Naive B cell (primary cell): Measurements from ENCODE around the gene RNF44. TPM values are rescaled to one million over a fixed set of nuclear protein-coding genes. Genes with fewer than 3 reads are reported as not detected.
A peak's percentile ranks its signal among the peaks of the same experiment; 100 is the strongest.
"Not testable (repeated sequence)": the region's sequence is repeated elsewhere in the genome, so short reads cannot be mapped to it uniquely, and the experiment has no call there.

Source experiments
- ATAC-seq, 2 donors: fragments of 150-1000 bp; cut with Tn5 transposase; 2 replicates each; pipeline ENCODE4 v1.10.0; 2021; ENCODE audit warnings: low read depth in 2 of 2, mild to moderate bottlenecking in 2 of 2, moderate library complexity in 2 of 2
- DNase-seq: peaks from one replicate; pipeline ENCODE4 v3.0.0; 2022
- H3K27ac Mint-ChIP-seq, 6 donors: one replicate each; pipeline ENCODE4 v1.8.0; 2020 to 2022; ENCODE audit warnings: mild to moderate bottlenecking in 6 of 6, mixed read lengths in 6 of 6, moderate library complexity in 5 of 6, inconsistent platforms in 2 of 6
- H3K27me3 Mint-ChIP-seq, 3 donors: one replicate each; pipeline ENCODE4 v1.8.0; 2021 to 2022; ENCODE audit warnings: mixed read lengths in 3 of 3, mild to moderate bottlenecking in 1 of 3
- H3K36me3 Mint-ChIP-seq, 2 donors: one replicate each; pipeline ENCODE4 v1.8.0; 2020 to 2022; ENCODE audit warnings: mixed read lengths in 2 of 2, inconsistent platforms in 1 of 2, mild to moderate bottlenecking in 1 of 2
- H3K4me1 Mint-ChIP-seq, 3 donors: one replicate each; pipeline ENCODE4 v1.8.0; 2020 to 2022; ENCODE audit warnings: mixed read lengths in 3 of 3, inconsistent platforms in 1 of 3, mild to moderate bottlenecking in 1 of 3, moderate library complexity in 1 of 3
- H3K4me3 Mint-ChIP-seq, 8 donors: one replicate each; pipeline ENCODE4 v1.8.0; 2020 to 2022; ENCODE audit warnings: mild to moderate bottlenecking in 8 of 8, mixed read lengths in 8 of 8, moderate library complexity in 8 of 8, inconsistent platforms in 2 of 8
- H3K9me3 Mint-ChIP-seq, 7 donors: one replicate each; pipeline ENCODE4 v1.8.0; 2020 to 2022; ENCODE audit warnings: mixed read lengths in 7 of 7, mild to moderate bottlenecking in 5 of 7, inconsistent platforms in 2 of 7, moderate library complexity in 1 of 7
- polyA plus RNA-seq, 6 donors: library from polyadenylated mRNA; unstranded; fragments of 300-500 nt; fragmentation: Illumina TruSeq; gene quantifications; one replicate each; pipeline ENCODE4 v1.2.3, GENCODE V29; 2021; ENCODE audit warnings: low read depth in 6 of 6

The RNF44 gene
- polyA plus RNA-seq, 6 donors from 2014 or later = 0.38 to 6.1 (median 2.9) TPM

GRCh38 chr5:176491101-176491502 is 46.1 kb downstream of the RNF44 start:
- no peak for DNase-seq

GRCh38 chr5:176490301-176490700 is 46.9 kb downstream of the RNF44 start:
- Mint-ChIP-seq H3K4me3 (no peak overlapping the region), H3K36me3 (peaks cover 19 to 33% of the 10 kb centered on the region in 2 donors), H3K9me3 (no peaks in the 10 kb centered on the region), H3K27me3 (no peaks in the 10 kb centered on the region), H3K27ac (peak overlapping the region in 1 of 6 donors; percentile 5), H3K4me1 (peaks cover 7 to 14% (median 12%) of the 10 kb centered on the region in 3 donors)
- ATAC-seq = no peak
- DNase-seq = no peak

More at GRCh38 chr5:176491101-176491502, 46.1 kb downstream of the RNF44 start:
- no peak for ATAC-seq
- no peaks in the 10 kb centered on the region for H3K27me3 Mint-ChIP-seq
- no peaks in the 10 kb centered on the region for H3K9me3 Mint-ChIP-seq
- H3K36me3 Mint-ChIP-seq = peaks cover 23 to 33% of the 10 kb centered on the region in 2 donors
- H3K27ac Mint-ChIP-seq = no peak overlapping the region
- peaks cover 7 to 14% (median 10%) of the 10 kb centered on the region in 3 donors for H3K4me1 Mint-ChIP-seq
- no peak overlapping the region for H3K4me3 Mint-ChIP-seq

DNA sequence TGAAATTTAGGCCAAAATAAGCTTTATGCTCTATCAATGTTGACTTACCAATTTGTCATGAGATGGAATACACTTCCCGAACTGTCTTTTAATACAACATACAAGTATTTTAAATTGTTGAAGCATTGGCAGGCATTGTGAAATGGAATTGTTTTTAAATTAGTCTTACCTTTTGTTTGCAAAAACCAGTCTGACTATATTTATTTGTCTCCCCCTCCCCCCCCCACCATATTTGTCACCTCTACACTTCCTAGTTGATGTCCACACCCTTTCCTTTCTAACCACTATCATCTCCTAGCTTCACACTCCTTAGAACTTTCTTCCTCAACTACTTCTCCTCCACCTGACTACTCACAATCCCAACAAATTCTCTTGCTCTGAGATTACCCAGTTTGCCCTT is 48.1 kb downstream of the RNF44 start:
- no peaks in the 10 kb centered on the region for H3K9me3 Mint-ChIP-seq
- peak overlapping the region in 2 of 6 donors; percentile 91 to 93 for H3K27ac Mint-ChIP-seq
- peaks cover 19 to 33% of the 10 kb centered on the region in 2 donors for H3K36me3 Mint-ChIP-seq
- ATAC-seq (no peak), DNase-seq (no peak)
- no peak overlapping the region for H3K4me3 Mint-ChIP-seq
- H3K4me1 Mint-ChIP-seq = peaks cover 7 to 14% (median 13%) of the 10 kb centered on the region in 3 donors
- H3K27me3 Mint-ChIP-seq = no peaks in the 10 kb centered on the region

- H3K9me3 Mint-ChIP-seq, DNase-seq, ATAC-seq, H3K27me3 Mint-ChIP-seq, H3K4me3 Mint-ChIP-seq: not testable (repeated sequence)
- Mint-ChIP-seq H3K36me3 (peaks cover 12 to 14% of the 10 kb centered on the region in 2 donors), H3K27ac (peak overlapping the region in 1 of 6 donors; percentile 37), H3K4me1 (peaks cover 7 to 13% (median 9%) of the 10 kb centered on the region in 3 donors)
Measured at GRCh38 chr5:176487160-176487559, 50.0 kb downstream of the RNF44 start.

DNA sequence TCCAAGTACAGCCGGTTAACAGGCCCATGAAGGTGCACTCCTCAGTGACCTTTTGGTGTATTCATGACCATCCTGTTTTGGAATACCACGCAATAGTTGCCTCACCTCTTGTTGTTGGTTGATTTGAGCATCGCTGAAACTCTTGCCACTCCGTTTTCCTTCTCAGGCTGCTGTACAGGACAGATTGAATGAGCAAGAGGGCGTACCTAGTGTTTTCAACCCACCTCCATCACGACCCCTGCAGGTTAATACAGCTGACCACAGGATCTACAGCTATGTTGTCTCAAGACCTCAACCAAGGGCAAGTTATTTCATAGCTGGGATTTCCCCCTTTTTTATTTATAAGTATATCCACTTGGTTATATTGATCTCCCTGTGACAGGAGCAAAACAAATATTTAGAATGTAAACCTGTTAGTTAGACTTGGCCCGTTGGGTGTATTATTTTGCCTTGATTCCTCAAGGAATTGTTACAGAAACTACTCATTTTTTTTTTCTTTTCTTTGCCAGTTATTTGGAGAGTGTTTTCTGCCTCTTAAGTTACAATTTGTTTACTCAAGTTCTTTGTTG is 50.9 kb downstream of the RNF44 start:
- H3K36me3 Mint-ChIP-seq = peaks cover 9 to 12% of the 10 kb centered on the region in 2 donors
- H3K27ac Mint-ChIP-seq = peak overlapping the region in 1 of 6 donors; percentile 16
- H3K27me3 Mint-ChIP-seq = no peaks in the 10 kb centered on the region
- peaks cover 7 to 15% (median 9%) of the 10 kb centered on the region in 3 donors for H3K4me1 Mint-ChIP-seq
- H3K9me3 Mint-ChIP-seq = no peaks in the 10 kb centered on the region
- ATAC-seq (no peak), DNase-seq (no peak)
- no peak overlapping the region for H3K4me3 Mint-ChIP-seq

GRCh38 chr5:176485176-176485575 is 52.0 kb downstream of the RNF44 start:
- Mint-ChIP-seq H3K27me3 (no peaks in the 10 kb centered on the region), H3K4me3 (no peak overlapping the region), H3K9me3 (no peaks in the 10 kb centered on the region), H3K4me1 (peaks cover 7 to 15% (median 9%) of the 10 kb centered on the region in 3 donors), H3K27ac (peak overlapping the region in 2 of 6 donors; percentile 7 to 45), H3K36me3 (peaks cover 9% of the 10 kb centered on the region in 2 donors)
- DNase-seq (no peak), ATAC-seq (no peak)

DNA sequence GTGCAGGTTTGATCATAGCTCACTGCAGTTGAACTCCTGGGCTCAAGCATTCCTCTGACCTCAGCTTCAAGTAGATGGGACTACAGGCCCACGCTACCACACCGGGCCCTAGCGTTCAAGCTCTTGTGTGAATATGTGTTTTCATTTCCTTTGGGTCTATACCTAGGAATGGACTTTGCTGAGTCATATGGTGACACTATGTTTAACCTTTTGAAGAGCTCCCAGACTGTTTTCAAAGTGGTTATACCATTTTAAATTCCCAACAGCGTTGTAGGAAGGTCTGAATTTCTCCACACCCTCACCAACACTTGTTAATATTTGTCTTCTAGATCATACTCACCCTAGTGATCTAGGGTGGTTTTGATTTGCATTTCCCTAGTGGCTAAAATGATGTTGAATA is 55.5 kb downstream of the RNF44 start:
- Mint-ChIP-seq H3K9me3 (no peaks in the 10 kb centered on the region), H3K4me1 (peaks cover 0 to 8% (median 2%) of the 10 kb centered on the region in 3 donors), H3K36me3 (peaks cover 0 to 4% of the 10 kb centered on the region in 2 donors), H3K27me3 (no peaks in the 10 kb centered on the region), H3K27ac (no peak overlapping the region), H3K4me3 (no peak overlapping the region)
- no peak for ATAC-seq
- DNase-seq = no peak

Other genes starting within 250 kb of the RNF44 start
- gene KIAA1191, start 175.6 kb downstream of the RNF44 start, polyA plus RNA-seq = 10 to 100 TPM; 46.8 to 56.4 (median 53.5) TPM
- gene ARL10, start 171.9 kb downstream of the RNF44 start, polyA plus RNA-seq = 1 to 10 TPM; 1.8 to 4.1 (median 2.5) TPM
- gene NOP16, start 148.8 kb downstream of the RNF44 start, polyA plus RNA-seq = 10 to 100 TPM; 15.9 to 39.6 (median 26.5) TPM
- gene HIGD2A, start 148.7 kb downstream of the RNF44 start, polyA plus RNA-seq = 100 to 1,000 TPM; 137 to 220 (median 172) TPM
- gene CLTB, start 120.9 kb downstream of the RNF44 start, polyA plus RNA-seq = 10 to 100 TPM; 42.3 to 64.4 (median 55.2) TPM
- 10 to 100 TPM; 11.0 to 16.3 (median 13.3) TPM for gene FAF2, start 89.0 kb downstream of the RNF44 start, polyA plus RNA-seq
- gene CDHR2, start 11.9 kb upstream of the RNF44 start, polyA plus RNA-seq = not detected
- gene GPRIN1, start 72.8 kb upstream of the RNF44 start, polyA plus RNA-seq = under 1 TPM in 5 of 6 donors, not detected in 1; 0.08 to 0.65 (median 0.16) TPM
- gene SNCB, start 93.1 kb upstream of the RNF44 start, polyA plus RNA-seq = 1 to 10 TPM in 3 of 6 donors, under 1 TPM in 2, not detected in 1; 0.34 to 1.1 (median 1.0) TPM
- gene EIF4E1B, start 93.3 kb upstream of the RNF44 start, polyA plus RNA-seq = not detected
- 10 to 100 TPM; 11.9 to 22.8 (median 18.5) TPM for gene TSPAN17, start 110.1 kb upstream of the RNF44 start, polyA plus RNA-seq